Ureter (tissue), 1 donor: ENCODE data around the gene GAS6. TPM values are rescaled to one million over a fixed set of nuclear protein-coding genes. Genes with fewer than 3 reads are reported as not detected.

ENCODE experiments used
- DNase-seq: peaks from one replicate; pipeline ENCODE4 v3.0.0-alpha.2; 2020; ENCODE audit warnings: low spot score
- total RNA-seq: library from RNA; stranded (reverse); gene quantifications from one replicate; pipeline ENCODE4 v1.2.4, GENCODE V29; 2023
- donor health status: DM: yes; HTN: yes; CAD: no.

The GAS6 gene
- total RNA-seq, 1 donor from 2014 or later = 68.1 TPM

- no peak for DNase-seq
These were observed 23.9 kb upstream of the GAS6 start for GRCh38 chr13:113887700-113888201.

- no peak for DNase-seq
These were observed 22.8 kb upstream of the GAS6 start for GRCh38 chr13:113886561-113887112.

GRCh38 chr13:113884821-113885220 is 20.9 kb upstream of the GAS6 start:
- no peak for DNase-seq

- DNase-seq = no peak
These were observed 20.3 kb upstream of the GAS6 start for GRCh38 chr13:113883921-113884804.

GRCh38 chr13:113883314-113883811 is 19.5 kb upstream of the GAS6 start:
- no peak for DNase-seq

GRCh38 chr13:113882716-113883115 is 18.8 kb upstream of the GAS6 start:
- DNase-seq = no peak

GRCh38 chr13:113882267-113882630 is 18.4 kb upstream of the GAS6 start:
- DNase-seq = no peak

- no peak for DNase-seq
These were observed 17.9 kb upstream of the GAS6 start for GRCh38 chr13:113881614-113882266.

GRCh38 chr13:113880651-113881611 is 17.1 kb upstream of the GAS6 start:
- DNase-seq = no peak

GRCh38 chr13:113879494-113880360 is 15.9 kb upstream of the GAS6 start:
- no peak for DNase-seq

- DNase-seq = no peak
These were observed 15.1 kb upstream of the GAS6 start for GRCh38 chr13:113879017-113879416.

- peak; percentile 28 for DNase-seq
These were observed 13.5 kb upstream of the GAS6 start for GRCh38 chr13:113877149-113877990.

- DNase-seq = no peak
These were observed 12.7 kb upstream of the GAS6 start for GRCh38 chr13:113876346-113877148.

GRCh38 chr13:113875837-113876281 is 12.0 kb upstream of the GAS6 start:
- no peak for DNase-seq

- DNase-seq = no peak
These were observed 11.5 kb upstream of the GAS6 start for GRCh38 chr13:113875429-113875815.

GRCh38 chr13:113874579-113875428 is 10.9 kb upstream of the GAS6 start:
- DNase-seq = no peak

- DNase-seq = no peak
These were observed 10.3 kb upstream of the GAS6 start for GRCh38 chr13:113874177-113874576.

- no peak for DNase-seq
These were observed 5.4 kb upstream of the GAS6 start for GRCh38 chr13:113869263-113869662.
